GM21526 (cell line): Measurements from ENCODE around the gene B3GLCT.
"Not testable (repeated sequence)": the region's sequence is repeated elsewhere in the genome, so short reads cannot be mapped to it uniquely, and the experiment has no call there.

Source experiments
- ATAC-seq: cut with Tn5 transposase; IDR thresholded peaks from one replicate; pipeline ENCODE4 v1.9.1; 2021; ENCODE audit warnings: moderate library complexity; ENCODE audit not compliant: unreplicated experiment, low FRiP score

Gene B3GLCT

DNA sequence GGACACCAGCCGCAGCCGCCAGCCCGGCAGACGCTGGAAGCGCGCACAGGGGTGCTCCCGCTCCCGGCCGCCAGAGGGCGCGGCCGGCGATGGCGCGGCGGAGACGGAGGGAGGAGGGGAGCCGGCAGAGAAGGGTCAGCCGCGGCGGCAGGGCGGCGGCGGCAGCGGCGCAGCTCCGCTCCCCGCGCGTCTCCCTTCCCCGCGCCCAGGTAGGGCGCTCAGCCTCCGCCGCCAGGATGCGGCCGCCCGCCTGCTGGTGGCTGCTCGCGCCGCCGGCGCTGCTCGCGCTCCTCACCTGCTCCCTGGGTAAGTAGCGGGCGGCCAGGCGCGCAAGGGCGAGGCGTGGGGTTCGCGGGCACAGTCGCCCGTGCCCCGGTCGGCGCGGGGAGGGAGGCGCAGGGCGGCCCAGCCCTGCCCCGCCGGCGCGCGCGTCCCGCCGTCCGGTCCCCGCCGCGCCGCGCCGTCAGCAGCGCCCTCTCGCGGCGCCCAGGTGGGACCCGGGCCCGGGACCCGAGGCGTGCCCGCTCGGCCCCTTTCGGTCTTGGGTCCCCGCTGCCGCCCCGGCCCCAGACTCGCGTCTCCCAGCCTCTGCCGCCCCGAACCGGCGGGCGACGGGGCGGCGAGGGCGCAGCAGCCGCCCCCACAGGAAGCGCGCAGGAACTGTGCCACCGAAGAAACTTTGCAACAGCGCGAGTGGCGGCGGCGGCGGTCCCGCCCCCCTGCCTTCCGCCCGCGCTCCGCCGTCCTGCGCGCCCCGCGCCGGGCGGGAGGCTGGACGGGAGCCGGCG, at the start of gene B3GLCT:
TSS of gene B3GLCT (plus strand) at position 127 of the 788 bp plus-strand sequence. CDS start at position 237, 110 bp downstream.
- ATAC-seq = peak; percentile 88

DNA sequence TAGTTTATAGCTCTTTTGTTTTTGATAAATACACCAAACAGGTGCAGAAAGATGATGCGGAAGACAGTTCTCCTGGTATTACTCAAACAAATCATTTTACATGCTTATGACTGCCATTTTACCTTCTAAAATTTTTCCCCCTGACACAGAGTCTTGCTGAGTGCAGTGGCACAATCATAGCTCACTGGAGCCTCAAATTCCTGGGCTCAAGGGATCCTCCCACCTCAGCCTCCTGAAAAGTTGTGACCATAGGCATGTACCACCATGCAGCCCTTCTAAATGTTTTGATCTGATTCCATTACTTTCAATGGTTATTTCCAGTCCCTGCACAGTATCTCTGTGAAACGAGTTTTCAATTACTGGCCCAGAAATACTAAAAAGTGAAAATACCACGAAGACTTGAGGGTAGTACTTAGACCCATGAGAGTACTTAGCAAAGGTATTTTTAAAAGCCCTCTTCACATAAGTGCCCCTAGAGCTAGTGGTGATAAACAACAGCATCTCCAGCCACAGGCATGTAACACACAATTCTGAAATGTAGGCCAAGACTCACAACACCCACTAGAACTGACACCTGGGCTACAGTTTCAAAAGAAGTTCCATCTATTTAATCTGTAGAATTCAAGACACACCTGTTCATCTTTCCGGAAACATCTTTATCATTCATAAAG, 49.3 kb upstream of the B3GLCT start:
- no peak for ATAC-seq

DNA sequence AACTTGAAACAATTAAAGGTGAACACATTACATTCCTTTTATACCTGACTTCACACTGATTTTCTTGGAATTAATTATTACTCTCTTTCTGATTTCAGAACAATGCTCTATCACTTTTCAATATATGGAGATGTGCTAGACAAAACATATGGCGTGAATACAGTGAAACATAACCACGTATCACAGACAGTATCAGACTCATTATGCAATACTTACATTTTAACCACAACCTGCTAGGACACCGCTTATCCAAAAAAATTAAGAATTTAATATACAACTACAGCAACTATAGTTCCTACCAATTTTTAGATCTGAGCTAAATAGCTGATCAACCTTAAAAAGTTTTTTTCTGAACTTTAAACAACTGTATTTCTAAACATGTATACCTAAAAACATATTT, 47.9 kb upstream of the B3GLCT start:
- ATAC-seq = no peak

DNA sequence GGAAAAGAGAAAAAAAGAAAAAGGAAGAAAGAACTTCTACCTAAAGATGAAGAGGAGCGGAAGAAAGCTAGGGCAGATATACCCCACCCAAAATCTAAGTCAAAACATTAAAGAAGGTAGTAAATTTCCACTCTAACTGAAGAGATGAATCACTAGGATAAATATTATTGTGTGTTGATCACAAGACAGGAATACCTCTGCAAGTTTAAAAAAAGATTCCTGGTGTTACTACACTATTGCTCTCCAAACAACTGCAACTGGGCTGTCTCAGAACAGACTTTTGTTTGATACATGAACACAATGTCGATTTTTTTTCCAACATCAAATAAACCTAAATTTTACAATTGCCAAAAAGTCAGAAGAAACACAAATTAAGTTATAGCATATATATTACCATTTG, 44.8 kb upstream of the B3GLCT start:
- ATAC-seq = no peak

DNA sequence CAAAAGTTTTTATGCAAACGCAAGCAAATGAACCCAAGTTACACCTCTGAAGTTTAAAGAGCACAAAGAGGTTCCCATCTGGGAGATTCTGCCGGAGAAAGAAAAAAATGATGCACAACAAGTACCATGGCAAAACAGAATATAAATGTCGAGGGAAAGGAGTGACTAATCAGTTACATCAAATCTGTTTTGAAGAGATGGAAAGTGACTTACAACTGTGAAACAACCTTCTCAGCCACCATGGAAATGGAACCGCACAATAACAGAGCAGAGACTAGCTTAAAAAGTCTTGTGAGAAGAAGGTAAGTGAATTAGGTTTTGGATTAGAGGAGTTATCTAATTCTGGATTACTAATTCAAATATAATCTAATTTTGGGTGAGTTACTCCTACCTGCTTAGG, 40.5 kb upstream of the B3GLCT start:
- no peak for ATAC-seq

DNA sequence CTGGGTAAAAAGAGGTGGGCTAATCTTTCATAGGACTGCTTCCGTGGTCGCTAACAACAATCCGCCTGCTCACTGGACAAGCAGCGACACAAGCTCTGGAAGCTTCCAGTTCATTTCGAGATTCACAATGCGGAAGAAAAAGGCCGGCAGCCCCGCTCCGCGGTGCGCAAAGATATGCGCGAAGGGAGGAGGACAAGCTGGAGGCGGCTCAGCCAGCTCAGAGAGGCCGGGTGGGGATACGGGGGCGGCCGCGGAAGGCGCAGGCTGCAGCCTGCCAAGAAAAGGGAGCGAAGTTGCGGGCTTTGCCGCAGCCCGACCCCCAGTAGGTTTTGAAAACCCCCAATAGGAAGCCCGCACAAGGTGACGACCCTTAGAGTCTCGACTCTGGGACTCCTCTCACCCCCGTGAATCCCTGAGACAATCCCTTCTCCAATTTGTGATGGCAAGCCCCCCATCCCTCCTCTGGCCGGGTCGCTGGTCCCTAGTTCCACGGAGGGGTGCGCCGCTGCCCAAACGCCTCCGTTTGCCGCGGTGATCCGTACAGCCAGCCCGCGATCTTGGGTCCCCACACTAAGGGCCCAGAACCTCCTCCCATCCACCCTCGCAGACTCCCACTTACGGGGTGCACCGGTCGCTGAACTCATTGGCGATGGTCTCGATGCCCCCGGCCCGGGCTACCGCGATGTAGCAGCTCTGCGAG, 38.8 kb upstream of the B3GLCT start:
- peak; percentile 32 for ATAC-seq

DNA sequence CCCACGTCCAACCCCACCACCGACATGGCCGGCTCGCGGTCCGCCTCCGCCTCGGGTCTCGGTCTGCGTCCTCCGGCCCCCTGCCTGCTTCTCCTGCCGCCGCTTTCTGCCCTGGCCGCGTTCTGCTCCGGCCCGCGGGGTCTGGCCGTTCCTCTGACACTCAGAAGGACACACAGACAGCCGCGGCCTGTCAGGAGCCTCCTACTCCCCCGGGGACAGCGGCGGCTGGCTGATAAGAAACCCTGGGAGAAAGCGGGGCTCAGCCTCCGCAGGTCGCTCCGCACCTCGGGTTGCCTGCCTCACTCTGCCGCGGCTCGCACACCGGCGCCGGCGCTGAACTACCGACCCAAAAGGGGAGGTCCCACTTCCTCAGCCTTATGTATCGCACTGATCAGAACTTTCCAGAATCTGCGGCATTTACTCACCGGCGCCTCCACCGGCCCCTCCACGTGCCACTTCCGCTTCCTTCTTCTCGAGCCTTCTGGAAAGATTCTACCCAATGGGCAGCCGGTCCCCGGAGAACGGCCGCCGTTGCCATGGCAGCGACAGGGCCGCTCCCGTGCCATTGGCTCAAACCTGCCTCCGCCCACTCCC, 38.1 kb upstream of the B3GLCT start, which contains the start of gene HSPH1:
TSS of gene HSPH1 (minus strand) at position 348 of the 594 bp plus-strand sequence. CDS start at position 26, 322 bp downstream.
- ATAC-seq = peak; percentile 75

DNA sequence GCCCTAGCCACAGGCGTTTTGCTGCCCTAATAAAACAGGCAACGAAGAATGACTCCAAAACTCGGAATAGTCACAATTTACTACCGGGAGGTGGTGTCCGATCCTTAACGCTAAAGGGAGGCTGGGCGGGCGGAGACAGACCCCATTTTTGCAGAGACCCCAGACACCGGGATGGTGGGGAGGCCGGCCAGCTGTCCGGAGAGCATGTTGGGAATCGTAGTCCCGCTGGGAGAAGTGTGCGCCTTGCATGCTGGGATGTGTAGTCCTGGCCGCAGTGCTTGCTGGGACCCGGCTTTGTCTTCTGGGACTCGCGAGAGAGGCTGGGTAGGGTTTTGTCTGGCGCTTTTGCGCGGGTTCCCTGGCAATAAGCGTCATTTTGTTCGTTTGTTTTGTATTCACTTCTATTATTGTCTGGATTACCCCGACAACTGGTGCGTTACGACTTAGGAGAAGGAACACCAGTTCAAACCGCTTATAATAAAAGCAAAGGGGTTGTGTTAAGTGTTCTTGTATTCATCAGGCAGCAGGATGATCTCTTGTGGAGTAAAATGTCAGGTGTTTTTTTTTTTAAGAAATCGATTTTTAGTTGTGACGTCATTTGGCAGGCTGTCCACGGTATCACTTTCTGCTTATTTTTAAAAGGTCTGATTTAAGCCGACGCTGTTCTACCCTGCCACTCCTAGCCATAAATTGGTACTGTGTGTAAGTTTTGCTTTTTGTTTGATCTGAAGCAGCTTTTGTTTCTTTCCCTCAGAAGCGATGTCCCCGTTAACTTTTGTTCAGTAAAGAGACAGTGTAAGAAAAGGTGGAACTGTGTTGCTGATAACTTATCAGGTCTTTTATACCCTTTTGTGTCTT, 37.4 kb upstream of the B3GLCT start:
- peak; percentile 82 for ATAC-seq

DNA sequence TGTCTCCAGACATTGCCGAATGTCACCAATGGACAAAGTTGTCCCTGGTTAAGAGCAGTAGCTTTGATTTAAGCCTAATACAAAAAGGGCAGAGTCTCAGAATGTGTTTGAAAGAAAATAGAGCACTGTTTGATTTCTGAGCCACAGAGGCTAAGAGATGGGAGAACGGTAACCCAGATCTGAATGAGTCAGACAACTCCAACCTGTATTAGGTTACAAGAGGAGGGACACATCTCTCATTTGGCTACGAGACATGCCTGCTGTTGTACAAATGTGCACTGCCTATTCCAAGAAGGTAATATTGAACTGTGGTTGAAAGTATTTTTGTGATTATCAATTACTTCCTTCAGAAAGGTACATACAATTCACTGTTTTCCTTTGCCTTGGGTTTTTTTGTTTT, 33.2 kb upstream of the B3GLCT start:
- ATAC-seq = no peak

DNA sequence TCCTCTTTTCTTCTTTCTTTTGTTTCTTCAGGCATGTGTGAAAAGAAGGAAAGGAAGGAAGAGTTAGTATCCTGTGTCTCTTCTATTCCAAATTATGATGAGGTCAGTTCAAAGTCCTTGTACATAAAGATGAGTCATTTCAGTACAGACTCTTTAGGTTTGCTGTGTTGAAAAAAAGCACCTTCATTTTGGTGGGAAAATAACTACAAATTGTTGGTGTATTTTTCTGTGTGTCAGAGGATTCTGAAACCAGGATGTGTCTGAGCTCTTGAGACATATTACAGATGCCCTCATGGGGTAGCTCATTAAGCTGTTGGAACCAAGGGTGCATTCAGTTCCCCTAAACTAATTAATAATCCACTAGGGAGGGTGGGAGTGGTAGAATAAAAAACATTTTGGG, 32.3 kb upstream of the B3GLCT start:
- ATAC-seq = no peak

DNA sequence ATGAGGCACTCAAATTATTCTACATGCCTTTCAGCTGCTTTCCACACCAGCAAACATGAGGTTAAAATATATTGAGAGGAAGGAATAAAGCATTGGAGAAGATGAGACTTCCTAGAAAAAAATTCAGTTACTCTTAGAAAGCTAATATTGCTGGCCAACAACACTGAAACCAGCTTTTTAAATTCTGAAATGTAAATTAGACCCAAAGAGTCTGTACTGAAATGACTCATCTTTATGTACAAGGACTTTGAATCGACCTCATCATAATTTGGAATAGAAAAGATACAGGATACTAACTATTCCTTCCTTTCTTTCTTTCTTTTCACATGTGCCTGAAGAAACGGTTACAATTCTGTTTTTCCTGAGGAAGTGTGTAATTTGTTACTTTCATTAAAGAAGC, 31.6 kb upstream of the B3GLCT start:
- ATAC-seq = no peak

DNA sequence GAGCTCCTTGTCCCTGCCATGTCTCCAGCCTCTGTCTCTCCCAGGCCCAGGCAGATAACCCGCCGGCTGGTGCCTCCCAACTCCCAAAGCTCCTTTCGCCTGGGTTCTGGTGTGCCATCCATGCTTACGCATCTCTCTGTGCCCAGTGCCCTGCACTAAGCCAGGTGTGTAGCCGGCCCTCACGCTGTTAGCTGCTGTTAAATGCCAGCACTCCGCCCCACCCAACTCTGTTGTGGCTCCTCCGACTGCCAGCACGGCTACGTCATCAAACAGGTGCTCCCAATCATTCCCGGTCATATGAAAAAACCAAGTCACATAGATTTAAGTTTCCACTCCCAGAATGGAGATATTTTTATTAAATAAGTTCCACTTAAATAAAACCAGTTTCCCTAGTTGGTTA, 31.0 kb upstream of the B3GLCT start:
- ATAC-seq = no peak

DNA sequence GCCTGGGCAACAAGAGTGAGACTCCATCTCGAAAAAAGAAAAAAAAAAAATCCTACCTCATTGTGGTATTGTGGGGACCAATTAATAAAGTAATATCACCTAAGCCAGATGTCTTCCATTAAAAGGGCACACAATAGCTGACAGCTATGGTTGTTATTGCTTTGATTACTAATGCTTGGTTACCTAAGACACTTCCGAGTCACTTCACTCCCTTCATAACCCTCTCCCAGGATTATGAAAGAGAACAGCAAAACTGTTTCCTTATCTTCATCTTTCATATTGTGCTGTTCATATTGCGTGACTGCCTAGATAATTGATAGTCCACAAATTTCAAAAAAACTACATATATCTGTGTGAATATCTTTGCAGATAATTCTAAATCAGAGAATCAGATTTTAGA, 27.8 kb upstream of the B3GLCT start:
- no peak for ATAC-seq

DNA sequence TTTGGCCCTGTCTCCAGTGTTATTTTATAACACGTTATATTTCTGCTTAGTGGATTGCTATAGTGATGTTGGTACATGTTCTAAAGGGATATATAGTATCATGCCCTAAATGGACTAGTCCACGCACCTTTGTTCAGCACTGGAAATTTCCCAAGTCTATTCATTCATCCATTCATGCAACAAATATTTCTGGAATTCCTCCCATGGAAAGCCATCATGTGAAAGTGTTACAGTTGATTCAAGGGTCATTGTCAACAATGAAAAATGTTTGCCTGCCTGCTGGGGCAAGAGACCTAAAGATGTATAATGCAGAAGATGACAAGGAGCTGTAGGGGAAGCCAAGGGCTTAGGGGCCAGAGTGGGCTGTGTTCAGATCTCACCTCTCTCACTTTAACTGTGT, 27.2 kb upstream of the B3GLCT start:
- no peak for ATAC-seq

DNA sequence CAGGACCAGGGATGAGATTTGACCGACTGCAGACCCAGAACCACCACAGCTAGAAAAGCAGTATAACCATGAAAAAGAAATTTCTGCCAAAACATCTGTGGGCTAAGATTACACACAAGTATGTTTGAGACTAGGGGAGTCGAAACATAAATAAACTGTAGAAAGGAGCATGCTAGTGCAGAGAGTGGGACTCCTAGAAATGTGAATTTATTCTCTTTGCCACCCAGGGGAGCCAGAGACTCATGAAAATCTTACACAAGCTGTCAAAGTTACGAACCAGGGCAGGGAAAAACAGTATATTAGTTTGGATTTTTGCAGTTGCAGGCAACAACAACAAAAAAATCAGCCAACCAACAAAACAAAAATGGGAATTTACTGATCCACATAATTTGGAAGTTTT, 25.8 kb upstream of the B3GLCT start:
- ATAC-seq = no peak

DNA sequence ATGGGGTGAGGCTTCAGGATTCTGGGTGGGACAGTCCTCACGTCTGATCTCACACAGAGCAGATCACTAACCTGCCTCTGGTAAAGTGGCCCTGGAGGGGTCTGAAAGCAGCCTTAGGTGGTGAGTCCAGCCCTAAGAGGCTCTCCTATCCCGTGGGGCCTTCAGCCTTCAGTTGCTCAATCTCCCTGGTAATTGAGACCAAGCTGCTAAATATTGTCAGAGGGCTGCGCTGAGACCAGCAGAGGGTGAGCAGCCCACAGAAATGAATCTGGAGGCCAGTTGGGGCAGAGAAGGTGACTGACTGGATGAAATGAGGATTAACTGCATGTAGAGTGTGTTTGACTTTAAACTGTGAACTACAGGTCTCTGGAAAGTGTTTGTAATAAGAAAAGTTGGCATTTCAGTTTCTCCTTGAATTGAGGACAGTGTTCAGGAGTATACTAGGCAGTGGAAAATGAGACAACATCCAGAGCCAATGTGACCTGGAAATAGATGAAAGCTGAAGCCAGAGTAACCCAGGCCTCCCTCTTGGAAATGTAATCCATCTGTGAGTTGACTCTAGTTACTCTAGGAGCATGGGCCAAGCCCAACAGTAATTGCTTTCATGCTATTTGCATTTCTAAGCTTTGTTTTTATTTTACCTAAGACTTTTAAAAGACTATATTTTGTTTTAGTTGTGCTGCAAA, 23.8 kb upstream of the B3GLCT start:
- no peak for ATAC-seq

DNA sequence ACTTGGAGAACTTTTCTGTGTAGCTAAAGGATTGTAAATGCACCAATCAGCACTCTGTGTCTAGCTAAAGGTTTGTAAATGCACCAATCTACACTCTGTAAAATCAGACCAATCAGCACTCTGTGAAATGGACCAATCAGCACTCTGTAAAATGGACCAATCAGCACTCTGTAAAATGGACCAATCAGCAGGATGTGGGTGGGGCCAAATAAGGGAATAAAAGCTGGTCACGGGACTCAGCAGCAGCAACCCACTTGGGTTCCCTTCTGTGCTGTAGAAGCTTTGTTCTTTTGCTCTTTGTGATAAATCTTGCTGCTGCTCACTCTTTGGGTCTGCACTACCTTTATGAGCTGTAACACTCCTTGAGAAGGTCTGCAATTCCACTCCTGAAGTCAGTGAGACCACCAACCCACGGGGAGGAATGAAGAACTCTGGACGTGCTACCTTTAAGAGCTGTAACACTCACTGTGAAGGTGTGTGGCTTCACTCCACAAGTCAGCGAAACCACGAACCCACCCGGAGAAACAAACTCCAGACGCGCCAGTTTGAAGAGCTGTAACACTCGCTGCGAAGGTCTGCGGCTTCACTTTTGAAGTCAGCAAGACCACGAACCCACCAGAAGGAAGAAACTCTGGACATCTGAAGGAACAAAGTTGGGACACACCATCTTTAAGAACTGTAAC, 21.8 kb upstream of the B3GLCT start:
- not testable (repeated sequence) for ATAC-seq

DNA sequence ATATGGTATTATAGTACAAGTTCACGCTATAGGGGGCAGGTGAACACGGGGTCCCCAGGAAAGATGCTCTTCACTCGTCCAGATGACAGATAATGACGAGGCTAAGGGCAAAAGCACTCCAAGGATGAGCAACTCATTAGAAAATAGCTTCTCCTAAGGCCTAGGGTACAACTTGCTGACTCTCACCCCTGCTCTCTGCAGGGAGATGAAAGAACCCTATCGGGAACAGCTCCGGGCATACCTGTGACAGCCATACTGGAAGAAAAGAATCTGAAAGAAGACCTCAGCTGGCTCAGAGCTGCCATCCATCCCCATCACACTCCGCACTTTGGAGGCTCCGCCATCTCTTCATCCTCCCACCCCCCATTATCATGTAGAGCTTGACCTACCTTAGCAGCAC, 20.5 kb upstream of the B3GLCT start:
- no peak for ATAC-seq

DNA sequence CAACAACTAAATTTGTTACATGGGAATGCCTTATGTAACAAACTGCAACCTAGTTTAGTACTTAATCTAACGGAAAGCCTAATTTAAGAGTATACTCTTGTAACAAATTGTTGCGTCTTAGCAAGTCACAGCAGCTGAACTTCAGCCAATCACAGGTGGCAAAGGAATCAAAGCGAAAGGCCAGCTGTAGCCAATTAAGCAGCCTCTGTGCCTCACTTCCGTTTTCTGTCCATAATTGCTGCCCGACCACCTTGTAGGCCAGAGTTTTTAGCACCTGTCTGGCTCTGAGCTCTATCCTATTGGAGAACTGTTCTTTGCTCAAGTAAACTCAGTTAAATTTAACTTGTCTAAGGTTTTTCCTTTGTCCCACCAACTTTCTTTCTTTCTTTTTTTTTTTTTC, 20.0 kb upstream of the B3GLCT start:
- no peak for ATAC-seq
